DOHH2 (cell line): ENCODE measurements around the gene F2RL3.

Source experiments
- H3F3A ChIP-seq: fragments of 200-600 bp; sonication (generic), shearing (Covaris generic); 2 replicates; pipeline ENCODE4 v1.6.0; 2016; ENCODE audit warnings: antibody characterized with exemption, mild to moderate bottlenecking; ENCODE audit not compliant: control insufficient read depth, insufficient read depth
- H3K27ac ChIP-seq: fragments of 200-600 bp; sonication (generic); 2 replicates; pipeline ENCODE4 v1.5.1; 2014; ENCODE audit warnings: low read depth, mild to moderate bottlenecking, low read length, moderate library complexity
- H3K27me3 ChIP-seq: fragments of 200-600 bp; sonication (generic); 2 replicates; pipeline ENCODE4 v1.6.1; 2014; ENCODE audit warnings: mild to moderate bottlenecking, low read length, mixed read lengths; ENCODE audit not compliant: control insufficient read depth
- H3K36me3 ChIP-seq: fragments of 200-600 bp; sonication (generic); 2 replicates; pipeline ENCODE4 v1.6.1; 2014; ENCODE audit warnings: mild to moderate bottlenecking, low read length, moderate library complexity, mixed read lengths; ENCODE audit not compliant: control insufficient read depth
- H3K4me1 ChIP-seq: fragments of 200-600 bp; sonication (generic); 2 replicates; pipeline ENCODE4 v1.6.1; 2014; ENCODE audit warnings: mild to moderate bottlenecking, low read length, mixed read lengths; ENCODE audit not compliant: control insufficient read depth
- H3K4me2 ChIP-seq: fragments of 200-600 bp; sonication (generic); 2 replicates; pipeline ENCODE4 v1.6.0; 2014; ENCODE audit warnings: mild to moderate bottlenecking, low read length, moderate library complexity
- H3K4me3 ChIP-seq: fragments of 200-600 bp; sonication (generic); 2 replicates; pipeline ENCODE4 v1.5.1; 2014; ENCODE audit warnings: mild to moderate bottlenecking, low read length, mixed read lengths
- H3K79me2 ChIP-seq: fragments of 200-600 bp; sonication (generic); 2 replicates; pipeline ENCODE4 v1.6.1; 2014; ENCODE audit warnings: mild to moderate bottlenecking, low read length, mixed read lengths; ENCODE audit not compliant: control insufficient read depth
- H3K9me2 ChIP-seq: fragments of 200-600 bp; sonication (generic); replicated peaks from 2 replicates; pipeline ENCODE4 v1.6.1; 2014; ENCODE audit warnings: mild to moderate bottlenecking, low read length, mixed read lengths; ENCODE audit not compliant: control insufficient read depth
- H3K9me3 ChIP-seq: fragments of 200-600 bp; sonication (generic); 2 replicates; pipeline ENCODE4 v1.6.1; 2014; ENCODE audit warnings: antibody characterized with exemption, low read length, mixed read lengths; ENCODE audit not compliant: control insufficient read depth, insufficient read depth
- H4K20me1 ChIP-seq: fragments of 200-600 bp; sonication (generic); 2 replicates; pipeline ENCODE4 v1.6.0; 2014; ENCODE audit warnings: low read depth, mild to moderate bottlenecking, antibody characterized with exemption, low read length, moderate library complexity; ENCODE audit not compliant: control insufficient read depth, insufficient read depth
- CTCF ChIP-seq: fragments of 200-600 bp; sonication (generic); IDR thresholded peaks from one replicate; pipeline ENCODE4 v1.5.1; 2014; ENCODE audit warnings: antibody characterized with exemption, mild to moderate bottlenecking, low read depth, low read length; ENCODE audit not compliant: poor library complexity, severe bottlenecking
- EZH2phosphoT487 ChIP-seq: fragments of 200-600 bp; sonication (generic); IDR thresholded peaks from 2 replicates; pipeline ENCODE4 v1.6.1; 2017; ENCODE audit warnings: borderline replicate concordance, mild to moderate bottlenecking, antibody characterized with exemption, low read length, moderate library complexity, mixed read lengths

Gene F2RL3

GRCh38 chr19:16862826-16863415, 25.9 kb upstream of the F2RL3 start:
- Histone ChIP-seq H3K36me3 (peaks cover 53% of the 10 kb centered on the region), H3K4me2 (no peak overlapping the region), H3K79me2 (no peaks in the 10 kb centered on the region), H4K20me1 (no peaks in the 10 kb centered on the region), H3K27me3 (no peaks in the 10 kb centered on the region), H3K9me2 (no peaks in the 10 kb centered on the region), H3K27ac (no peak overlapping the region), H3K4me3 (no peak overlapping the region), H3K4me1 (0 out of 2 replicates have a peak, but pooled peaks cover 2% of the 10 kb centered on the region), H3K9me3 (no peaks in the 10 kb centered on the region), H3F3A (no peaks in the 10 kb centered on the region)
- TF ChIP-seq CTCF (no peak), EZH2phosphoT487 (no peak)

GRCh38 chr19:16867211-16867610, 21.6 kb upstream of the F2RL3 start:
- TF ChIP-seq CTCF = no peak
- no peak for TF ChIP-seq EZH2phosphoT487
- H3K79me2 ChIP-seq = no peaks in the 10 kb centered on the region
- no peaks in the 10 kb centered on the region for H4K20me1 ChIP-seq
- H3K27me3 ChIP-seq = no peaks in the 10 kb centered on the region
- H3K9me3 ChIP-seq = no peaks in the 10 kb centered on the region
- H3K9me2 ChIP-seq = no peaks in the 10 kb centered on the region
- no peak overlapping the region for H3K4me2 ChIP-seq
- H3K36me3 ChIP-seq = peaks cover 76% of the 10 kb centered on the region
- no peak overlapping the region for H3K27ac ChIP-seq
- no peaks in the 10 kb centered on the region for H3K4me1 ChIP-seq
- no peak overlapping the region for H3K4me3 ChIP-seq
- H3F3A ChIP-seq = no peaks in the 10 kb centered on the region

GRCh38 chr19:16868423-16869130, 20.2 kb upstream of the F2RL3 start:
- Histone ChIP-seq H3K9me2 (no peaks in the 10 kb centered on the region), H3K79me2 (peaks cover 10% of the 10 kb centered on the region), H3F3A (no peaks in the 10 kb centered on the region), H3K9me3 (no peaks in the 10 kb centered on the region), H3K4me2 (no peak overlapping the region), H3K27ac (no peak overlapping the region), H3K36me3 (peaks cover 75% of the 10 kb centered on the region), H4K20me1 (no peaks in the 10 kb centered on the region), H3K4me1 (no peaks in the 10 kb centered on the region), H3K4me3 (no peak overlapping the region), H3K27me3 (no peaks in the 10 kb centered on the region)
- no peak for TF ChIP-seq EZH2phosphoT487
- TF ChIP-seq CTCF = no peak
